ENCODE data around the gene AFMID. TPM values are rescaled to one million over a fixed set of nuclear protein-coding genes. Genes with fewer than 3 reads are reported as not detected.

AFMID gene
- total and polyA plus RNA-seq, 2 of the 13 experiments (the other 11 are each of a cell fraction or from before 2014, with no cell fraction given) = 249 to 270 TPM

DNA sequence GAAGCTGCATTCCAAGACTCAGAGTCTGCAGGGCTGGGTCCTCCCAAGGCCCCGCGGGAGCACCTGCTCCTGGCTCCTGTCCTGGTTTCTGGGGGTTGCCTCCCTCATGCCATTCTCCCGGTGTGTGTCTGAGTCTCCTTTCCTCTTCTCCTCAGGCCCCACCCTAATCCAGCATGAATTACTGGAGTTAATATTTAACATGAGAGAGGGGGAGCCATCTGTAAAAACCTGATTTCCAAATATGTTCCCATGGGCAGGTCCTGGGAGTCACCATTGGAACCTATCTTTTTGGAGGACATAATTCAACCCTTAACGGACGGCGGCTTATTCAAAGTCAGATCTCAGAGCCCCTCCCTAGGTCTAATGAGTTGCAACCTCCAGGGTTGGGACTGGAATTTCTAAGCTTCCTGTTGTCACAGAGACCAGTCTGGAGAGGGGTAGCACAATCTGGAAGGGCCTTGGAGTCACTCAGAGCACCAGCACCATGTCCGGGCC, 35.6 kb upstream of the AFMID start:
- BruUV-seq (replicated peaks) = no TSS peak
- ChIA-PET CTCF (ENCODE audit: low intra/inter-chr PET ratio, low total read pairs) (no interaction called here), POLR2A (interaction anchor here (0.6 to 1.6 kb wide), 5 partner anchors 9 to 193 kb away, joined by 3 to 4 read pairs (median 3); partner anchors contain the start of gene TNRC6C)
- Histone ChIP-seq H3K4me1 (ENCODE audit: insufficient read depth, low read length) (peaks cover 54% of the 10 kb centered on the region), H3K4me3 (replicated peaks in 1 of 3; ENCODE audit: insufficient read depth in 1 of 3, low read depth in 2 of 3, low read length in 3 of 3) (peak overlapping the region in 2 of 3 experiments; percentile 23 to 58; a peak in 3 of 6 replicates), H3K9me3 (ENCODE audit: low read length) (no peaks in the 10 kb centered on the region), H4K20me1 (ENCODE audit: insufficient read depth, low read length) (no peaks in the 10 kb centered on the region), H3K4me2 (ENCODE audit: low read depth, low read length) (peak overlapping the region; percentile 83), H2AFZ (ENCODE audit: low read length) (no peak overlapping the region), H3K9ac (ENCODE audit: insufficient read depth, low read depth, low read length) (peak overlapping the region; percentile 24; the same call in 1 of the 2 replicates), H3K27me3 (ENCODE audit: control insufficient read depth in 1 of 2, insufficient read depth in 2 of 2, low read length in 2 of 2) (0 out of 5 replicates have a peak, but pooled peaks cover 0 to 2% of the 10 kb centered on the region in 2 experiments), H3K36me3 (replicated peaks in 1 of 2; ENCODE audit: control insufficient read depth in 1 of 2, insufficient read depth in 2 of 2, low read length in 2 of 2) (no peaks in the 10 kb centered on the region), H3K79me2 (ENCODE audit: insufficient read depth, low read length) (no peaks in the 10 kb centered on the region), H3K27ac (ENCODE audit: extremely low read length, insufficient read depth, low read length) (no peak overlapping the region)
- in situ Hi-C loops (cut with HindIII; ENCODE audit: extremely low pct_ligation_motif_present, low pct_unique_long_range_greater_than_20kb) (no loop called here), intact Hi-C loops (cut with micrococcal nuclease; ENCODE audit: unreplicated experiment) (no loop called here)
- ATAC-seq (peak; percentile 56), DNase-seq (ENCODE audit: low spot score) (peak; percentile 70), FAIRE-seq (no peak)
- 2% methylated on average over 6 of the region's 7 CpGs for WGBS (ENCODE audit: low lambda C conversion rate)
- TF ChIP-seq ZNF543 (CRISPR knock-in tag; IDR thresholded peaks at IDR 0.05) = peak; percentile 53; the same call in 1 of the 2 replicates
- TF ChIP-seq ZFP36L1 (CRISPR knock-in tag; IDR thresholded peaks at IDR 0.05) = no peak
- TF ChIP-seq, protein P1, sequence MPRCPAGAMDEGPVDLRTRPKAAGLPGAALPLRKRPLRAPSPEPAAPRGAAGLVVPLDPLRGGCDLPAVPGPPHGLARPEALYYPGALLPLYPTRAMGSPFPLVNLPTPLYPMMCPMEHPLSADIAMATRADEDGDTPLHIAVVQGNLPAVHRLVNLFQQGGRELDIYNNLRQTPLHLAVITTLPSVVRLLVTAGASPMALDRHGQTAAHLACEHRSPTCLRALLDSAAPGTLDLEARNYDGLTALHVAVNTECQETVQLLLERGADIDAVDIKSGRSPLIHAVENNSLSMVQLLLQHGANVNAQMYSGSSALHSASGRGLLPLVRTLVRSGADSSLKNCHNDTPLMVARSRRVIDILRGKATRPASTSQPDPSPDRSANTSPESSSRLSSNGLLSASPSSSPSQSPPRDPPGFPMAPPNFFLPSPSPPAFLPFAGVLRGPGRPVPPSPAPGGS (CRISPR knock-in tag; IDR thresholded peaks at IDR 0.05) = 0 out of 2 replicates have a peak, but pooled peaks have one; percentile 8
- TF ChIP-seq ZNF549 (CRISPR knock-in tag; IDR thresholded peaks at IDR 0.05) = no peak
- TF ChIP-seq MAZ (IDR thresholded peaks at IDR 0.05; ENCODE audit: borderline replicate concordance, low read depth, low read length) = no peak
- no peak for TF ChIP-seq MAZ (CRISPR knock-in tag; IDR thresholded peaks at IDR 0.05; ENCODE audit: low read depth)
- TF ChIP-seq, protein P2, sequence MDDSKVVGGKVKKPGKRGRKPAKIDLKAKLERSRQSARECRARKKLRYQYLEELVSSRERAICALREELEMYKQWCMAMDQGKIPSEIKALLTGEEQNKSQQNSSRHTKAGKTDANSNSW (CRISPR knock-in tag; IDR thresholded peaks at IDR 0.05; ENCODE audit: borderline replicate concordance) = no peak
- TF ChIP-seq, protein P3, sequence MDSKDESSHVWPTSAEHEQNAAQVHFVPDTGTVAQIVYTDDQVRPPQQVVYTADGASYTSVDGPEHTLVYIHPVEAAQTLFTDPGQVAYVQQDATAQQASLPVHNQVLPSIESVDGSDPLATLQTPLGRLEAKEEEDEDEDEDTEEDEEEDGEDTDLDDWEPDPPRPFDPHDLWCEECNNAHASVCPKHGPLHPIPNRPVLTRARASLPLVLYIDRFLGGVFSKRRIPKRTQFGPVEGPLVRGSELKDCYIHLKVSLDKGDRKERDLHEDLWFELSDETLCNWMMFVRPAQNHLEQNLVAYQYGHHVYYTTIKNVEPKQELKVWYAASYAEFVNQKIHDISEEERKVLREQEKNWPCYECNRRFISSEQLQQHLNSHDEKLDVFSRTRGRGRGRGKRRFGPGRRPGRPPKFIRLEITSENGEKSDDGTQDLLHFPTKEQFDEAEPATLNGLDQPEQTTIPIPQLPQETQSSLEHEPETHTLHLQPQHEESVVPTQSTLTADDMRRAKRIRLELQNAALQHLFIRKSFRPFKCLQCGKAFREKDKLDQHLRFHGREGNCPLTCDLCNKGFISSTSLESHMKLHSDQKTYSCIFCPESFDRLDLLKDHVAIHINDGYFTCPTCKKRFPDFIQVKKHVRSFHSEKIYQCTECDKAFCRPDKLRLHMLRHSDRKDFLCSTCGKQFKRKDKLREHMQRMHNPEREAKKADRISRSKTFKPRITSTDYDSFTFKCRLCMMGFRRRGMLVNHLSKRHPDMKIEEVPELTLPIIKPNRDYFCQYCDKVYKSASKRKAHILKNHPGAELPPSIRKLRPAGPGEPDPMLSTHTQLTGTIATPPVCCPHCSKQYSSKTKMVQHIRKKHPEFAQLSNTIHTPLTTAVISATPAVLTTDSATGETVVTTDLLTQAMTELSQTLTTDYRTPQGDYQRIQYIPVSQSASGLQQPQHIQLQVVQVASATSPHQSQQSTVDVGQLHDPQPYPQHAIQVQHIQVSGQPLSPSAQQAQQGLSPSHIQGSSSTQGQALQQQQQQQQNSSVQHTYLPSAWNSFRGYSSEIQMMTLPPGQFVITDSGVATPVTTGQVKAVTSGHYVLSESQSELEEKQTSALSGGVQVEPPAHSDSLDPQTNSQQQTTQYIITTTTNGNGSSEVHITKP (CRISPR knock-in tag; IDR thresholded peaks at IDR 0.05; ENCODE audit: low read depth) = 0 out of 2 replicates have a peak, but pooled peaks have one; percentile 20
- peak; percentile 26; the same call in 1 of the 2 replicates for TF ChIP-seq ETV5 (CRISPR knock-in tag; IDR thresholded peaks at IDR 0.05; ENCODE audit: borderline replicate concordance)
- TF ChIP-seq ZNF788 (CRISPR knock-in tag; IDR thresholded peaks at IDR 0.05; ENCODE audit: borderline replicate concordance) = no peak
- TF ChIP-seq, protein P4, sequence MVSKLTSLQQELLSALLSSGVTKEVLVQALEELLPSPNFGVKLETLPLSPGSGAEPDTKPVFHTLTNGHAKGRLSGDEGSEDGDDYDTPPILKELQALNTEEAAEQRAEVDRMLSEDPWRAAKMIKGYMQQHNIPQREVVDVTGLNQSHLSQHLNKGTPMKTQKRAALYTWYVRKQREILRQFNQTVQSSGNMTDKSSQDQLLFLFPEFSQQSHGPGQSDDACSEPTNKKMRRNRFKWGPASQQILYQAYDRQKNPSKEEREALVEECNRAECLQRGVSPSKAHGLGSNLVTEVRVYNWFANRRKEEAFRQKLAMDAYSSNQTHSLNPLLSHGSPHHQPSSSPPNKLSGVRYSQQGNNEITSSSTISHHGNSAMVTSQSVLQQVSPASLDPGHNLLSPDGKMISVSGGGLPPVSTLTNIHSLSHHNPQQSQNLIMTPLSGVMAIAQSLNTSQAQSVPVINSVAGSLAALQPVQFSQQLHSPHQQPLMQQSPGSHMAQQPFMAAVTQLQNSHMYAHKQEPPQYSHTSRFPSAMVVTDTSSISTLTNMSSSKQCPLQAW (CRISPR knock-in tag; IDR thresholded peaks at IDR 0.05) = 0 out of 2 replicates have a peak, but pooled peaks have one; percentile 49

All from HepG2 (cell line).